ENCODE measurements around the gene DTX3. TPM values are rescaled to one million over a fixed set of nuclear protein-coding genes. Genes with fewer than 3 reads are reported as not detected.

The DTX3 gene
- total RNA-seq, 1 donor from 2014 or later = 26.0 TPM

GRCh38 chr12:57575771-57576612 lies 28.6 kb upstream of the DTX3 start:
- Histone ChIP-seq H3K4me3 (no peak overlapping the region), H3K9me3 (no peaks in the 10 kb centered on the region), H3K36me3 (no peaks in the 10 kb centered on the region), H3K27me3 (no peaks in the 10 kb centered on the region), H3K27ac (no peak overlapping the region), H3K4me1 (no peaks in the 10 kb centered on the region)
- ATAC-seq (no peak), DNase-seq (no peak)
- no peak for TF ChIP-seq CTCF (IDR thresholded peaks at IDR 0.05)
- intact Hi-C loops (cut with DNase I) = no loop called here

- Histone ChIP-seq H3K27me3 (no peaks in the 10 kb centered on the region), H3K27ac (no peak overlapping the region), H3K9me3 (no peaks in the 10 kb centered on the region), H3K4me3 (no peak overlapping the region), H3K4me1 (no peaks in the 10 kb centered on the region), H3K36me3 (no peaks in the 10 kb centered on the region)
- no peak for TF ChIP-seq CTCF (IDR thresholded peaks at IDR 0.05)
- DNase-seq = no peak
- intact Hi-C loops (cut with DNase I) = no loop called here
- ATAC-seq = no peak
Measured at GRCh38 chr12:57576613-57577160, 27.9 kb upstream of the DTX3 start.

GRCh38 chr12:57577981-57578758 lies 26.5 kb upstream of the DTX3 start:
- intact Hi-C loops (cut with DNase I) = no loop called here
- no peak for TF ChIP-seq CTCF (IDR thresholded peaks at IDR 0.05)
- Histone ChIP-seq H3K27ac (no peak overlapping the region), H3K27me3 (no peaks in the 10 kb centered on the region), H3K4me3 (no peak overlapping the region), H3K36me3 (no peaks in the 10 kb centered on the region), H3K4me1 (no peaks in the 10 kb centered on the region), H3K9me3 (no peaks in the 10 kb centered on the region)
- no peak for ATAC-seq
- no peak for DNase-seq

GRCh38 chr12:57579011-57579410 lies 25.6 kb upstream of the DTX3 start:
- H3K4me3 ChIP-seq = no peak overlapping the region
- no peak for DNase-seq
- no peaks in the 10 kb centered on the region for H3K9me3 ChIP-seq
- TF ChIP-seq CTCF (IDR thresholded peaks at IDR 0.05) = no peak
- intact Hi-C loops (cut with DNase I) = no loop called here
- H3K27ac ChIP-seq = no peak overlapping the region
- ATAC-seq = no peak
- H3K27me3 ChIP-seq = no peaks in the 10 kb centered on the region
- H3K4me1 ChIP-seq = no peaks in the 10 kb centered on the region
- no peaks in the 10 kb centered on the region for H3K36me3 ChIP-seq

GRCh38 chr12:57579677-57580465 lies 24.8 kb upstream of the DTX3 start:
- no peak for TF ChIP-seq CTCF (IDR thresholded peaks at IDR 0.05)
- no peak for DNase-seq
- Histone ChIP-seq H3K36me3 (no peaks in the 10 kb centered on the region), H3K4me1 (no peaks in the 10 kb centered on the region), H3K9me3 (no peaks in the 10 kb centered on the region), H3K27me3 (no peaks in the 10 kb centered on the region), H3K4me3 (no peak overlapping the region), H3K27ac (no peak overlapping the region)
- ATAC-seq = no peak
- intact Hi-C loops (cut with DNase I) = loop anchor here (5.0 kb wide), 1 partner anchor 42 kb away; no protein-coding TSS in a partner anchor

Data from upper lobe of right lung (tissue), 1 donor.